Activated CD4-positive, alpha-beta T cell treated with anti-CD3 and anti-CD28 coated beads, Interleukin-2, amount 50 U/mL, for 24 hours (primary cell): ENCODE data around the gene CCDC149.

ENCODE experiments used
- DNase-seq, 2 donors: peaks; one replicate each; pipeline ENCODE4 v3.0.0-alpha.2; 2020; ENCODE audit warnings: low read depth in 1 of 2, low spot score in 1 of 2

Gene CCDC149

DNA sequence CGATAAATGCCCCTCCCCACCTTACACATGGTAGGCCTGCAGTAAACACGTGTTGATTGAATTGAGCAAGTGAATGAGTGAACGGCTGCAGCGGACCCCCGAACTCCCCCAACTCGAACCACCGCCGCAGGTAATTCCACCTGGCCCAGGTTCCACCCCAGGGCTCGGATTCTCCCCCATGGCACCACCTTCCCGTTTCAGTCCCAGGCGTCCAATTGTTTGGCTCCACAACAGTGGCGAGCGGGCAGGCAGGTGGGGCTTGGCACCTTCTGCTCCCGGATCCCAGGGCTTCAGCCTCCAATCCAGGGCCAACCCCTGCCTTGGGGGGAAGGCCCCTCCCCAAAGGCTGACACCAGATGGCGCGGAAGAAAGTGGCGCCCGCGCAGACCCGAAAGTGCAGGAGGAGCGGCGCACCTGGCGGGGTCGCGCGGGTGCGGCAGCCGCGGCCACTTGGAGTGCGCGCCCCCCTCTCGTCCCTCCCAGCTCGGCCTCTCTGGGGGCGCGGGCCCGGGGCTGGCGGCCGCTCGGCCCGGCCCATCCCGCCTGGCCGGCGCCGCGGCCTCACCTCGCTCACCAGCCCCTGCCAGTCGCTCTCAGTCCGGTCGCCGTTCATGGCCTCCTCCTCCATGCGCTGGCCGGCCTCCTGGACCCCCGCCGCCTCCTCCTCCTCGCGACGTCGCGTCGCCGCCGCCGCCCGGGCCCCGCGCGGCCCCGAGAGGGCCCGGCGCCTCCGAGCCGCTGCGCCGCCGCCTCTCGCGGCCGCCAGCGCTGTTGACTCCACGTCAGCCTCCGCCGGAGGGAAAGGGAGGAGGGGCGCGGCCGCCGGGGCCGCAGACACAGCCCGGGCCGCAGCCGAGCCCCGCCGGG is at the start of gene CCDC149:
Gene CCDC149 (minus strand): TSS at position 791 of the 867 bp plus-strand sequence. CDS start 178 bp downstream, at position 613.
- DNase-seq, result no peak

- DNase-seq, result no peak
Observed at GRCh38 chr4:24957886-24958285, 45.0 kb upstream of the CCDC149 start.

GRCh38 chr4:24956763-24957162 is 43.9 kb upstream of the CCDC149 start:
- DNase-seq, result no peak

DNA sequence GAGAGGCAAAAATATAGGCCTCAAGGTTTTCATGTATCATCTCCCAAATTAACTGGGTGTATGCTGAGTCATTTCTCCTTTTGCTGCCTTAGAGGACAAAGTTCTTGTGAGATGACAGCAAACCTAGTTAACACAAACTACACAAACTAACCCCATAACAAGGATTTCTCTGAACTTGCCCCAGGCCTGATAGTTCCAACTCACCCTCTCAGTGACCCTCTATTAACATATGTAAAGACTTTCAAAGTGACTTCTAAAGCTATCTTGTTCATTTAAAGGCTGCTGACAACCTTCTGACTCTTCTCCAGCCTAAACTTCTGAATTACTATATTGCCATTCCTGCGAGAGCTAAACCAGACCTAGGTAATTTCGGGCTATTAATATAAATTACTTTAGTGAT is 43.2 kb upstream of the CCDC149 start:
- DNase-seq, result no peak

- DNase-seq, result no peak
Observed at GRCh38 chr4:24952667-24953066, 39.8 kb upstream of the CCDC149 start.

DNA sequence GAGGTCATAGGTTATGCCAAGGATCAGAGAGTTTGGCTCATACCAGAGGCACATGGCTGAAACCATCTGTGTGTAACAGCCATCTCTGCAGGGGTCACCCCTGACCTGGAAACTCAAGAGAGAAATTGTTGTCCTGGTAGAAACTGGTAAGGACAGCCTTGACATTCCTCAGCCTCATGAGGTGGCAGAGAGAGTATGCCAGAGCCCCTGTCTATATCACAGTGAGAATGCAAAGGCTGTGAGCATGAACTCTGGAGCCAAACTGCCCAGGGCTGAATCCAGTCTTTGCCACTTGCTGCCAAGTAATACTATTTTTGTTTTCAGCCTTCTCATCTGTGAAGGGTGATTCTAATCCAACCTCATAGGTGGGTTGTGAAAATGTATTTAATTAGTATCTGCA is 37.1 kb upstream of the CCDC149 start:
- DNase-seq, result no peak

DNA sequence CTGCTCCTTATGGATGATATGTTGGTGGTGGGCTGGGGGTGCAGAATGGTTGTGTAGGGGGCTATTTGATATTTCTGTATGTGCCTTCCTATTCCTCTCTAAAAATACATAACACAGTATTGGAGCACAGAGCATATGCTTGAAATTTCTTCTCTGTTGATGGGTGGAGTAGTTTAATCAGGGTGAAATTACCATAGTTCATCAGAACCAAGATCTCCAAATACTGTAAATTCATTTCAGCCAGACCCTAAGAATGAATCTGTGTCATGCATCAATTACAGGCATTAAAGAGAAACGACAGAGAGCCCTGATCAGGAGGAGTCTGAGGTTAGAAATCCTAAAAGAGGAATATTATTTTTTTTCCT is 25.1 kb upstream of the CCDC149 start:
- no peak for DNase-seq

DNA sequence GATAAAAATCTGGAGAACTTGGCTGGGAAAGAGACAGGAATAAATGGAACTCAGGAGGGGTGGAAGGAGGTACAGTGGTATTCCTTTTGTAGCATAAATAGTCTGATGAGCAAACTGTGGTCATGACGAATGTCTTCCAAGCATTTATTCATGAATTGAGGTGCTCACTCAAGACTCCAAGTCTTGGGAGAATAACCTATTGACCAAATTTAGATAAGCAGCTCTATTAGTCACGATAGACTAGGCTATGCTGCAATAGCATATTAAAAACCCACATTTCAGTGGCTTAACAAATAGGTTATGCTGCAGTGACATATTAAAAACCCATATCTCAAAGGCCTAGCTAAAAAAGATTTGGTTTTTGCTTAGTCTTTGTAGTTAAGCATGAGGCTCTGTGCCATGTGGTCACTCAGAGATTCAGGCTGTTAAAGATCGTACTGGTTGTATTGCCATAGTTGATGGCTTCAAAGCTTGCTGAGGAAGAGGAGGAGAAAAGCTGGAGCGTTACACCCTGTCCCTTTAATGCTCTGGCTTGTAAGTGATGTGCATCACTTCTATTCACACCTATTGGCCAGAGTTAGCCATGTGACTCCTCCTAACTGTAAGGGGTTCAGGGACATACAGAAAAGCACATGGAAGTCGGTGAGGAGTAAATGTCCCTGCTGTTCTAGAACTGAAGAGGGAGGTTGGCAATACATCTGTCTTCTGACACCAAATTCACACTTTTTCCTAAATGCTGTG is 24.5 kb upstream of the CCDC149 start:
- no peak for DNase-seq

DNA sequence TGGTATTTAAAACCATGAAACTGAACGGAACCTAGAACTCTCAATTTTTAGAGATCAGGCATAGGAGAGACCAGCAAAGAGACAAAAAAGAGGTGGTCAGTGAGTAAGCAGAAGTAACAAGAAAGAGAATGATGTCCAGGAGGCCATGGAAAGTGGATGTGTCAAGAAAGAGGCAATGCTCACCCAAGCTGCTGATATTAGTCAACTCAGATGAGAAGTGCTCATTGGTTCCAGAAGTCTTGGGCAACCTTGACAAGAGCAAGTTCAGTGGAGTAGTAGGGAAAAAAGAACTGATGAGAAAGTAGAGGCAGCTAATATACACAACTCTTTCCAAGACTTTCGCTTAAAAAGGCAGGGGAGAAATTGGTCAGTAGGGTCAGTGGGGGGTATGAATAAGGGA is 23.0 kb upstream of the CCDC149 start:
- DNase-seq, result no peak

DNA sequence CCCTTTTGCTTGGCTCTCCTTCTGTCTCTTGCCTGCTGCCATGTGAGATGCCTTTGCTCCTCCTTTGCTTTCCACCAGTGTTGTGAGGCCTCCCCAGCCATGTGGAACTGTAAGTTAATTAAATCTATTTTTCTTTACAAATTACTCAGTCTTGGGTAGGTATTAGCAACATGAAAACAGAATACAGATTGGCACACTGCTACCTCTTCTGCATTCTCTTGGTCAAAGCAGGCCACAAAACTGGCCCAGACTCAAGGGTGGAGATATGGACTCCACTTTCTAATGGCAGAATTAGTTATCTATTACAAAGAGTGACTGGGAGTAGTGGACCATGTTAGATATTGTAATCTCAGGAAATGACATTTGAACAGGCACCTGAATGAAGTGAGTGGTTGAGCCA is 21.5 kb upstream of the CCDC149 start:
- no peak for DNase-seq

DNA sequence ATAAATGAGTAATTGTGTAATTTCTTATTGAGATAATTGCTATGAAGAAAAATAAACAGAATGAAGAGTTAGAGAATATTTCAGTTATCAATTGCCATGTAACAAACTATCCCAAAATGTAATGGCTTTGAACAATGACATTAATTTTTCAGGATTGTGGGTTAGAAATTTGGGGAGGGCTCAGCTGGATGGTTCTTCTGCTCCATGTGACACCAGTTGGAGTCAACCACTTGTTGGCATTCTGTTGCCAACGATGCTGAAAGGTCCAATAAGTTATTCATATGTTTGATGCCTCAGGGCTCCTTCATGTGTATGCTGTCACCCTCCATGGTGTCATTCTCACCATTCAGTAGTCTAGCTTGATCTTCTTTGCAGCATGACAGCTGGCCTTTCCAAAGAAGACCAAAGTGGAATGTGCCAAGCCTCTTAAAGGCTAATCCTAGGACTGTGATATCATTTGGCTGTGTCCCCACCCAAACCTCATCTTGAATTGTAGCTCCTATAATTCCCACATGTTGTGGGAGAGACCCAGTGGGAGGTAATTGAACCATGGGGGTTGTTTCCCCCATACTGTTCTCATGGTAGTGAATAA is 20.9 kb upstream of the CCDC149 start:
- DNase-seq, result no peak

GRCh38 chr4:24932515-24933225 is 19.8 kb upstream of the CCDC149 start:
- no peak for DNase-seq

GRCh38 chr4:24930151-24930550 is 17.3 kb upstream of the CCDC149 start:
- DNase-seq, result no peak

DNA sequence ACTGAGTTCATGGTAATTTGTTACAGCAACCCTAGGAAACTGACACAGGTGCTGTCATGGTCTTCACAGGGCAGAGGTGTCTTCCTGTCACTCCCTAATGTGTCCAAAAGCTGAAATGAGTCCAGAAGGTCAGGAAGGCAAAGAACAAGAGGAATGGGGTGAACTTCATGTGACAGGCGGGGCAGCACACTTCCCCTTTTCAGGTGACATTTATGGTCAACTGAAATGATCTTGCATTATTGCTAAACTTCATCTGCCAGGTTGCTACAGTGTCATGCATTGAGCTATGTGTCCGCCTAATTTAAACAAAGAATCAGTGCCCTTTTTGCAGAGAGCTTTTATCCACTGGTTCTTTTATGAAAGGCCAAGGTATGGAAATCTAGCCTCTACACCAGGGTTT is 15.9 kb upstream of the CCDC149 start:
- DNase-seq, result no peak

DNA sequence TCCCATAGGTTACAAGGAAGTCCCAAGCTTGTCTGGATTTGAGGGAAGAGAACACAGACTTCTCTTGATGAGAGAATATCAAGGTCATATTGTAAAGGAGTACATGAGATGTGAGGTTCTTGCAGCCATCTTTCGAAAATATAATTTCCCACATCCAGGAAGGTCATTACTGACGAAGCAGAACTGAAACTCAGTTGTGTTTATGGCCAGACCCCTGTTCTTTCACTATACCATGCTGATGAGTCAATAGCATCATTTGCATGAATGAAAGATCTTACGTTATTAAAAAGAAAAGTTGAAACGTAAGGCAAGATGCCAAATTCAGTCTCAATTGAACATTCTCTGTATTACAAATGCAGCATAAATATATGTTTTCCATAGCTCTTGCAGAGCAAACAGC is 14.2 kb upstream of the CCDC149 start:
- no peak for DNase-seq

DNA sequence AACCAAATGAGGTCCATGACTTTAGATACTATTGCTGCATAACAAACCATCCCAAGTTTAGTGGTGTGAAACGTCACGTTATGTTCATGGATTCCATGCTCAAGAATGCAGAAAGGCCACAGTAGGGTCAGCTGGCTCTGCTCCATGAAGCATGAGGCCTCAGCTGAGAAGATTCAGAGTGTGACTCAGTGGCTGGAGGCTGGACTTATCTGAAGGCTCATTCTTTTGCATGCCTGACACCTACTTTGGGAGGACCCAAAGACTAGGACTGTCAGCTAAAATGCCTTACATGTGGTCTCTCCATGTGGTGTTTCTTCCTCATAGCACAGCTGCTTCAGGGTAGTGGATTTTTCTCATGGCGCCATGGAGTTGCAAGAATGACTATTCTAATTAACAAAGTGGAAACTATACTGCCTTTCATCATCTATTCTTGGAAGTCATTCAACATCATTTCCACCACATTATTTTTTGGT is 11.5 kb upstream of the CCDC149 start:
- no peak for DNase-seq

- DNase-seq, result no peak
Observed at GRCh38 chr4:24923550-24923949, 10.7 kb upstream of the CCDC149 start.

DNA sequence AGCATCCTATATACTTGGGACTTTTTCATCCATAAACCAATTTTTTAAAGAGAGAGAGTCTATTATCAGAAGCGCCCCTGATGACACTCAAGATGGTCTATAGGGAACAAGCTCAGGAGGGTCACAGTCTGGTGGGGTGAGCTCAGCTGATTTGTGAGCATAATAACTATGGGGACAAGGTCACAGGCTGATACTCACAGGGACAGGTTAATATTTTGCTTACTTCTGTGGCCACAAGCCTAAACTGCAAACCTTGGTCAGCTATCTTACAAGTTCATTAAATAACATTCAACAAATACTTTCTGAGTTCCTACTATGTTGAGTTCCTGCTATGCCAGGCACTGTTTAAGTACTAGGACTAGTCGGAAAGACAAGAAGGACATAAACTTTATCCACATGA is 10.2 kb upstream of the CCDC149 start:
- DNase-seq, result no peak

GRCh38 chr4:24922416-24922815 is 9.6 kb upstream of the CCDC149 start:
- DNase-seq, result no peak

DNA sequence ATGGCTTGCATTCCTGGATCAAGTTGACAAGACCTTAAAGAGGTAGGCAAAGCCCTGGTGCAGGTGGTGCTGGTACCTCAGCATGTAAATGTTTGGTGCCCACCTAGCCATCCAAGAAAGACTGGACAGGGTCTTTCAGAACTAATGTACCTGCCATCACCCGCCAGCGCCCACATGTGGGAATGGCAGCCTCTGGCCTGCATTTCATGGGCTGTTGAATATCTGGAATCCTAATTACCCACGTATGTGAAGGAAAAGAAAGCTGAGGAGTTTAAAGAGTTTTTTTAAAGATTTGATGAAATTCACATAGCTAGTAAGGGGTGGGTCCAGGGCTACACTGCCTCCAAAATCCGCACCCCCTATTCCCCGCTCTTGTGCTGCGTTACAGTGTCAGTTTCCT is 8.6 kb upstream of the CCDC149 start:
- no peak for DNase-seq

GRCh38 chr4:24920008-24920407 is 7.2 kb upstream of the CCDC149 start:
- no peak for DNase-seq
